HG02884 (cell line): ENCODE results near the gene HSBP1L1.
"Not testable (repeated sequence)": the region's sequence is repeated elsewhere in the genome, so short reads cannot be mapped to it uniquely, and the experiment has no call there.

Experiments used
- ATAC-seq: cut with Tn5 transposase; IDR thresholded peaks from one replicate; pipeline ENCODE4 v1.9.1; 2021; ENCODE audit warnings: mild to moderate bottlenecking, moderate library complexity; ENCODE audit not compliant: unreplicated experiment

Gene HSBP1L1

DNA sequence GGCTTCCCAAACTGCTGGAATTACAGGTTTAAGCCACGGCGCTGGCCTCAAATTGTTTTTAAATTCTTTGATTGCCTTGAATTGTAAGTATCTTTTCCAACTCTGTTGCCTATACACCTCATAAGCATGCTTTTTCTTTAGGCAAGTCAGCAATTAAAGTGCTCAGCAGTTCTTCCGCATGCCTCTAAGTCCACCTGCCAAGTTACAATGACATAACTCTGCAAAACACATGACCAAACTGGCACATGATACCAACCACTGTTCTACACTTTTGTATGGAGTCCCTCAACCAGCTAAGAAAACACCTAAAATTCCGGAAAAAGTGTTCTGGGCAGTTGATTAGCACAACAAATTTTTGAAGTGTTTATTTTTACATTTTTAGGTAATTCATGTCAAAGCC, 18.8 kb downstream of the HSBP1L1 start:
- no peak for ATAC-seq

DNA sequence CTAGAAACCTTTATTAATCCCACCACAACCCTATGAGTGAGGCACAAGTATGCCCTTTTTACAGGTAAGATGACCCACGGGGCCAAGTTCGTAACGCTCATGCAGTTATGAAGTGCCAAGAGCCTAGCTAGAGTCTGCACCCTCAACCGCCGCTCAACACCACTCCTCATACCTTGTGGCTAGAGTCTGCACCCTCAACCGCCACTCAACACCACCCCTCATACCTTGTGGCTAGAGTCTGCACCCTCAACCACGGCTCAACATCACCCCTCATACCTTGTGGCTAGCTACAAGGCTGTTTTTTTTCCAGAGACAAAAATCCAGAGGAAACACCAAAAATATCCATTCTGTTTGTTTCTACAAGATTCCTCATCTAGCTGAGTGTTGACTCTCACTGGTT, 19.4 kb downstream of the HSBP1L1 start:
- no peak for ATAC-seq

DNA sequence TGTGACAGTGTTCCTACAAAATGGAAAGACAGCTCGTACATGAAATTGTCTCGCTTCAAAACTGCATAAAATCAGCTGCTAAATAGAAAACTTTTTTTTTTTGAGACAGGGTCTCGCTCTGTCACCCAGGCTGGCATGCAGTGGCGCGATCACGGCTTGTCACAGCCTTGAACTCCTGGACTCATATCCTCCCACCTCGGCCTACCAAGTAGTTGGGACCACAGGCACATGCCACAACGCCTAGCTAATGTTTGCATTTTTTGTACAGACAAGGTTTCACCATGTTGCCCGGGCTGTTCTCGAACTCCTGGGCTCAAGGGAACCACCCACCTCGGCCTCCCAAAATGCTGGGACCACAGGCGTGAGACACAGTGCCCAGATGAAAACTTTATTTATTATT, 20.7 kb downstream of the HSBP1L1 start:
- ATAC-seq: no peak

DNA sequence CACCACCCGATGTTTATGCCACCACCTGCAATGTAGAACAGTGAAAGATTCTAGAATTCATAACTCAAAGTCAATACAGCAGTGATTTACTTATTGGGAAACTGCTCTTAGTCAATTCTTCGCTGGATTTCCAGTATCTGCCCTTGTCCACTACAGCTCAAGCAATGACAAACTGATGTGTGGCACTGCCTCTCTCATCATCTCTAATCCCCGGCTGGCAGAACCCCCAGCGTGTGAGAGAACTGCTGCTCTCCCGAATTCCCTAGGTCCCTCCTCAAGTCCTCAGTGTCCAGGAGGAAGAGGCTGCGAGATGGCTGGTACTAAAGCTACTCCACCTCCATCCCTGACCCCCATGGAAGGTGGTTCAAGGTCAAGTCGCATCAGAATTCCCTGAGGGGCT, 22.3 kb downstream of the HSBP1L1 start:
- ATAC-seq: no peak

DNA sequence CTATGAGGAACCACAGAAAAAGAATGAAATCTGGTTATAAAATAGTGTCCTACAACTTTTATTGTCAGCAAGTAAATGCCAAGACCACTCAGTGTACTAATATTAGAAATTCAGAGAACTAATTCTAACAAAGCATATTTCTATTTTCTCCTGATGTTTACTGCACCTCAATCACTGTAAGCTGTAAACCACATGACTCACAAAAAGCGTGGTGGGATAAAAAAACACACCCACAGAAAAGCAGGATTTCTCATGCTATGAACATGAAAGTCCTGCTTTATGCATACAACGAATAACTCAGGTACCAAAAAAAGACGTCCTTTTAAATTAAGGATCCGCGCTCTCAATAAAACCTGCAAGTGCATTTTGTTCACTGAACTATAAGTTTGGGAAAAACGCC, 23.1 kb downstream of the HSBP1L1 start:
- no peak for ATAC-seq

DNA sequence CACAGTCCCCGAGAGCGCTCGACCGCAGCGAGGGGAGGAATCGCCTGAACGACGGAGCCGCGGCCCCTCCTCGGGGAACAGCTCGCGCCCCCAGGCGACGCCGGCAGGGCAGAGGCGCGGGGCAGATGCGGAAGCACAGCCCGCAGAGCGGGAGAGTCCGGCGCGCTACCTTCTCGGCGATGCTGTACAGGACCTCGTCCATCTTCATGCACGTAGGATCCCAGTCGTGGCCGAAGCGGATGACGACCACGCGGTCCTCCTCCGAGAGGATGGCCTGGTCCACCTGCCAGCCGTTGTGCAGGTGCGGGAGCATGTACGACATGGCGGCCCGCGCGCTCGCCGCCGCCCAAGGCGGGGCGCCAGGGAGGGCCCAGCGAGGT, 23.6 kb downstream of the HSBP1L1 start:
- ATAC-seq: peak; percentile 48

DNA sequence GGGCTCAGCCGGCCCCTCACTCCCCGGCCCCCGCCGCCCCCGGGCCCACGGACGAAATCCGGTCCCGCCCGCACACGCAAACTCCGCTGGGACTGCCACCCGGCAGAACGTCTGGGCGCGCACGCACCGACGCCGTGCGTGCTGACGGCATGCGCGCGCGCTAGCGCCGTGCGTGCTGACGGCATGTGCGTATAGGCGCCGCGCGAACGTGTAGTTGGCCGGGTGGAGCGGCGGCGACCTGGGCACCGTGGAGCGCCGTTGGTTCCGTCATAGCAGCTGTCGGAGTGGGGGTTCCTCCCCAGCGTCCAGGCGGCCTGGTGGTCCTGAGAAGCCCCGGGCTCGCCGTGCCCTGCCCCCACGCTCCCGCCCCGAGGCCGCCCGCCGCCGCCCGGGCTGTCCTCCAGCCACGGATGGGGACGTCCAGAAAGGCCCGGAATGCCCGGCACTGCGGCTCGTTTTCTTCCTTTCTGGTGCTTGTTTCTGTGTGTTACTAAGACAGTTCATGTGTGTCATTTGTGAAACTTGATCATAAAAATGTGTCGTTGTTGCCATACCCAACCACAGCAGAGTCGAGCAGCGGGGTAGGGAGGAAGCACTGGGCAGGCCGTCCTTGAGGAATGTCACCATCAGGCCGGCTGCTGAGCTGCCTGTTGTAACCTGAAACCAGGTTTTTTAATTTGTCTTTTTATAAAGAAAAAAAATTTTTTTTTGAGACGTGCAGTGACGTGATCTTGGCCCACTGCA, 24.2 kb downstream of the HSBP1L1 start, which contains the start of gene TXNL4A:
Gene TXNL4A (minus strand): TSS at position 113 of the 744 bp plus-strand sequence. CDS start 171 bp downstream, outside the sequence.
- peak; percentile 97 for ATAC-seq

DNA sequence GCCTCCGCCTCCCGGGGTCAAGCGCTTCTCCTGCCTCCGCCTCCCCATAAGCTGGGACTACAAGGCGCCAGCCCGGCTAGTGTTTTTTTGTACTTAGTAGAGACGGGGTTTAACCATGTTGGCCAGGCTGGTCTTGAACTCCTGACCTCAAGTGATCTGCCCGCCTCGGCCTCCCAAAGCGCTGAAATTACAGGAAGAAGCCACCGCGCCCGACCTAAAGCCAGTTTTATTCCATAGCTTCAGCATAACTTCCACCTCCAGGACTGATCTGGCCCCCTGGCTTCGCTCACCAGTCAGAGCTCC, 24.7 kb downstream of the HSBP1L1 start:
- no peak for ATAC-seq

DNA sequence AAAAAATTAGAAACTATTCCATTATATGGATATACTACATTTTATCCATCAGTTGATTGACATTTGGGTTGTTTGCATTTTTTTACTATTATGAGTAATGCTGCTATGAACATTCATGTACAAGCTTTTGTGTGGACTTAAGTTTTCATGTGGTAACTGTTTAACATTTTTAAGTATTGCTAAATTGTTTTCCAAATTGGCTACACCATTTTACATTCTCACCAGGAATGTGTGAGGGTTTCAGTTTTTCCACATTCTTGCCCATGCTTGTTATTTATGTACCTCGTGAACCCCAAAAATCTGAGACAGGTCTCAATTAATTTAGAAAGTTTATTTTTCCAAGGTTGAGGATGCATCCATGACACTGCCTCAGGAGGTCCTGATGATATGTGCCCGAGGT, 27.1 kb downstream of the HSBP1L1 start:
- no peak for ATAC-seq

DNA sequence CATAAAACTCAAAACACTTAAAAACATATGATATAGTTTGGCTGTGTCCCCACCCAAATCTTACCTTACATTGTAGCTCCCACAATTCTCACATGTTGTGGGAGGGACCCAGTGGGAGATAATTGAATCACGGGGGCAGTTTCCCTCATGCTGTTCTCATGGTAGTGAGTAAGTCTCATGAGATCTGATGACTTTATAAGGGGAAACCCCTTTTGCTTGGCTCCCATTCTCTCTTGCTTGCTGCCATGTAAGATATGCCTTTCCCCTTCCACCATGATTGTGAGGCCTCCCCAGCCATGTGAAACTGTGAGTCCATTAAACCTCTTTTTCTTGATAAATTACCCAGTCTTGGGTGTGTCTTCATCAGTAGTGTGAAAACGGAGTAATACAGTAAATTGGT, 35.3 kb downstream of the HSBP1L1 start:
- not testable (repeated sequence) for ATAC-seq

DNA sequence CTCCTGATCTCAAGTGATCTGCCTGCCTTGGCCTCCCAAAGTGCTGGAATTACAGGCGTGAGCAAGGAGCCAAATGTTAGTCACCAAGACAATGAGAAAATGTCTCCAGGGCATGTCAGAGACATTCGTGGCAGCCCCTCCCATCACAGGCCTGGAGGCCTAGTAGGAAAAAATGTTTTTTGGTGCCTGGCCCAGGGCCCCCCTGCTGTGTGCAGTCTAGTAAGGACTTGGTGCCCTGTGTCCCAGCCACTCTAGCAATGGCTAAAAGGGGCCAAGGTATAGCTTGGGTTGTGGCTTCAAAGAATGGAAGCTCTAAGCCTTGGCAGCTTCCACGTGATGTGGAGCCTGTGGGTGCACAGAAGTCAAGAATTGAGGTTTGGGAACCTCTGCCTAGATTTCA, 36.4 kb downstream of the HSBP1L1 start:
- ATAC-seq: no peak

DNA sequence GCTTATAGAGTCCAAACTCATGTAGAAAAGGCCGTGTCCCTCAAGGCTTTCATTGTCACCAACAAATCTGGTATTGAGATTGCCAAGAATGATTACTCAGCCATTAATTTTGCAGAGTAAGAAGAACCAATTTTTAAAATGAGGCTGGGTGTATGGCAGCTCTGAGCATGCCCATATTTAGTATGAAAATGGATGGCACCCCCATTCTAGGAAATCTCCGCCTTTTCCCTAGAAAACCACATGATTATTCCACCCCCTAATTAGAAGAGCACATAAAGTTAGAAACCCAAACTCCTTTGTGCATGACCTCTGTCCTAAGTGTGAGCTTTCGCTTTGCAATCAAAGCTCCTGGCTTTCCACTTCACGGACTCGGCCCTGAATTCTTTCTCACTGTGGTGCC, 38.0 kb downstream of the HSBP1L1 start:
- ATAC-seq: no peak

DNA sequence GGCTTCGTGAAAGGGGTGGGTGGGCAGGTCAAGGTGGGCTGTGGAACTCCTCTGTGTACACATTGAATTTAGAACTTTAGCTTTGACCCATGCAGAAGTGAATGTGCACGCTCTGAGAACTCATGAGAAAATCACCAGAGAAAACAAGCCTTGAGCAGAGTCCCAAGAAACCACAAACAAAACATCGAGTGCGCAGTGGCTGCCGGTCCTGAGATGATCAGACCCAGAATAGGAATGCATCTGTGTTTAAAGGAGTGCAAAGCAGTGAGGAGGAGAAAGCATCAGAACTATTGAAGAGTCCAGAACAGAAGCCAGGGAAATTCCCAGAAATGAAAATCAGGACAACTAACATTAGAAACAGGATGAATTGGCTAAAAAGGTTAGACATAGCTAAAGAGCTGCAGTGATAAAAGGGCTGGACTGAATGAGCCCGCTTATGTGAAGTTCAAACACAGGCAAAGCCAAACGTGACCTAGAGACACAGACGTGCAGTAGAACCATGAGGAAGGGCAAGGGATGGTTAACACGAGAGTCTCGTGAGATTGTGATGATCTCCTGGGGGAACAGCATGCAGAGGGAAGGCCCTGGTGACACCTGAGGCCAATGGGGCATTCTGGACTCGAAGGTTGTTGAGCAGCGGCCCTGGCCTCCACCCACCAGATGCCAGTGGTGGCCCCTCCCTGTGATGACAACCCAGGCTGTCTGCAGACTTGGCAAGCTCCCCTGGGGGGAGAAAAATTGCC, 40.3 kb downstream of the HSBP1L1 start:
- no peak for ATAC-seq

DNA sequence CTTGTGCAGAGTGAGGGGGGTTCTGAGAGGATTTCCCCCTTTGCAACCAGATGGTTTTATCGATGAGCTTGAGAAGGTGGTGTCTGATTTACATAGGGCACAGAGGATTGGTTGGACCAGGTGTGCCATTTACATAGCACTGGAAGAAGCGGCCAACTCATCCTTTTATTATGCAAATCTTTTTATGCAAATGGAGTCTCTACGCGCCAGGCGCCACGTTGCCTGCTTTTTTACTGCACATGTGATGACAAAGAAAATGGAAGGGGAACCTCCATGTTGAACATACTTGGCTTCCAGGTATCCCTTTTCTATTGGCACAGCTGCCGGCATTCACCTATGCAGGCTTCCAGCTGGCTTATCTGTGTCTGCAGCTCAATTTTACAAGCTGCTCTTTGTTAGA, 42.3 kb downstream of the HSBP1L1 start:
- ATAC-seq: no peak

DNA sequence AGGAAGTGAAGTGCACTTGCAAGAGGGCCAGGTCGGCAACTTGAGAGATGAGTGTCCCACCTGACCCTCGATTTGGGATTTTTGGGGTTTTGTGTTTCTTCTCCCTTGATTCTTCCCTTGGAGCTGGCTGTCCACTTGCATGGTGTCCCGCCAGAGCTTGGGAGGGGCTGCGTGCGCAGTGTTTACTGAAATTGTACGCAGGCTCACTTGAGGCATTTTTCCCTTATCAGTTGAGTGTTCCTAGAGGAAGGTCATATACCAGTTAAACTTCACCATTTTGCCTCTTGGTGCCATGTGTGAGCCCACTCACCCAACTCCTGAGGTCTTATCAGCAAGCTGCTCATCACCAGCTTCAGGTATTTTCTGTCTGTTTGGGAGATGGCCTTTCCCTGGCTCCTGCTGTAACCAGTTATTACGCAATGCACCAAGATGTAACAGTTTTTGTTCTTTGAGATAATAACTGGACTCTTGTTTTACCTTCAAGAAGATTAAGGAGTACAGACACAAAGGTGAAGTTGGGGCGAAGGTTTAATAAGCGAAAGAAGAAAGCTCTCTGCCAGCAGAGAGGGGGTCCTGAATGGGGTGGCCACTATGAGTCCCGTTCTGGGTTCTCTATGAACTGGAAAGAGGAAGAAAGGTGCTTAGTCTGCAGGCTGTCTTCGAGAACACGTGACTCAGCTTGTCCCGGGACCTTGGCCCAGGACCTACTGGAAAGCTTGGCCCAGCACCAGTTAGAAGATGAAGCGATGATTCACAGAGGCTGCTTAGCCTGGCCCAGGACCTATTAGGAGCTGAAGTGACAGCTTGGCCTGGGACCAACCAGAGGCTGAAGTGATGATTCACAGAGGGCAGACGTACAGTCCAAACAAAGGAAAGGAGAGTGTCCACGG, 45.5 kb downstream of the HSBP1L1 start:
- no peak for ATAC-seq

DNA sequence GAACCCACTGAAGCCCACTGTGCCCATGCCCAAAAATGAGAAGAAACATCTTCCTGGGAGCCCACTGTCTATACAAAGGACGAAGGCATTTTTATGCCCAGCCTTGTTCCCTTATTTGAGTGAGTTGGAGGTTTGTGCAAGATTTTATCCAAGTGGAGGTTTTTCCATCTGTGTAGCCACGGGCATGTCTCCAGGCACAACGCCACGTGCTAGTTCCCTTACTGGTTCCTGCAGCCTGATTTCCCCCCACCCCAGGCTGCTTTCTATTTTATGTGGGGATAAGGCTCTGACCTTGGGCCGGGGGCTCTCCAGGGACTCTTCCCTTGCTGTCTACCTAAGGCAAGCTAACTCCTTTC, 46.1 kb downstream of the HSBP1L1 start:
- no peak for ATAC-seq

DNA sequence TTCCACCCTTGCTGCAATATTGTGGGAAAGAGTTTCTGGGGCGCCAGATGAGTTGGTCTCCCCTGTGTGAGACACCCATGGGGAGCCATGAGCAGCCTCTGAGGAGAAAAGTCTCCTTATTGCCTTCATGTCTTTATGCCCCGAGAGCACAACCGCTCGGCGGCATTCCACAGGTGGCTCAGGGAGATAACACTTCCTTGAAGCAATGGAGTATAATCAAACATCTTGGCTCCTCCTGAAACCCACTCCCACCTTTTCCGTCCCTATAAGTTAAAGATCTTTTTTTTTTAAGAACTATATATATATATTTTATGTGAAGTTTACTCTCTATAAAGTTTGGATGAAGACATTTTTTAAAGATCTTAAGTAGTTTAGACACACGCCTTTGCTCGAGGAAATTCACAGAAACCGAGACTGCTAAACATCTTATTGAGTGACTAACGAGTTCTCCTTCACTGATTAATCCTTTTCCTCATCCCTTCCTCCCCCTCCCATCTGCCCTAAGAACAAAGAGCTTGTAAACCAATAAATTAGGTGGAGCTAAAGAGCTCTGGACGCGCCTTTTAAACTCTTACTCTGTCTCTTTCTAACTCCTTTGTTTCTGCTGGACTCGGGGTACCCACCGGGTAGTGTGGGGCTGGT, 47.2 kb downstream of the HSBP1L1 start:
- ATAC-seq: not testable (repeated sequence)

DNA sequence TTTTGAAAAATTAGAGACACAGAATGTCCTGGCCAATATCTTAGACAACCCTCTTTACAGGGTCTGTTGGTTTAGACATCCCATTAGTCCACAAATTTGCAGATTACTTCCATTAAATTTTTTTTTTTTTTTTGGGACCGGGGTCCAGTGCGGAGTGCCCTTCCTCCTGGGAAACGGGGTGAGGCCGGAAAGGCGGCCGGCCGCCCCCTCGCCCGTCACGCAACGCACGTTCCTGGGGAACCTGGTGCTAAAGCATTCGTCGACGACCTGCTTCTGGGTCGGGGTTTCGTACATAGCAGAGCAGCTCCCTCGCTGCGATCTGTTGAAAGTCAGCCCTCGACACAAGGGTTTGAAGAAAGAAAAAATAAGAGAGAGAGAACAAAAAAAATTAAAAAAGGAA, 48.3 kb downstream of the HSBP1L1 start:
- no peak for ATAC-seq
